ENCODE results near the gene ZXDB. TPM values are rescaled to one million over a fixed set of nuclear protein-coding genes. Genes with fewer than 3 reads are reported as not detected.
"Not testable (repeated sequence)": the region's sequence is repeated elsewhere in the genome, so short reads cannot be mapped to it uniquely, and the experiment has no call there.

The ZXDB gene
- total and polyA plus RNA-seq, 10 of the 15 experiments (the other 5 are each of a cell fraction or from before 2014, with no cell fraction given) = 0.47 to 8.1 (median 2.9) TPM

DNA sequence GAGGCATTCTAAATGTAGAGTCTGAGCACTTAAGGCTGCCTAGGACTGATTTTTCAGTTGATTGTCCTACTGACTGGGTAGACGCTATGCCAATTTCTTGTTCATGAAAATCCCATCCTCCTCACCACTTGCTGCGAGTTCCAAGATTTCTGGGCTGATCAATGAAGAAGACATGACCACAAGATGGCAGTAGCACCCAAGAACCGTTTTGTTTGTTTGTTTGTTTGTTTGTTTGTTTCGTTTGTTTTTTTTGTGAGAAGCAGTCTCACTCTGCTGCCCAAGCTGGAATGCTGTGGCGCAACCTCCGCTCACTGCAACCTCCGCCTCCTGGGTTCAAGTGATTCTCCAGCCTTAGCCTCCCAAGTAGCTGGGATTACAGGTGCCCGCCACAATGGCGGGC is 8.9 kb upstream of the ZXDB start:
- H3K27me3 ChIP-seq (replicated peaks in 1 of 2; ENCODE audit: control insufficient read depth in 2 of 2, insufficient read depth in 2 of 2, low read length in 1 of 2); SMC1A ChIA-PET (ENCODE audit: uncharacterized antibody, unreplicated experiment); H3K4me3 ChIP-seq; H3K27ac ChIP-seq (ENCODE audit: control insufficient read depth, insufficient read depth); DNase-seq (ENCODE audit: low read depth, low spot score); intact Hi-C loops (cut with micrococcal nuclease; ENCODE audit: unreplicated experiment); H2AFZ ChIP-seq (ENCODE audit: control insufficient read depth, low read depth, low read length); POLR2A ChIA-PET; H3K36me3 ChIP-seq (ENCODE audit: control insufficient read depth in 2 of 2, insufficient read depth in 2 of 2, low read length in 1 of 2); H3K4me1 ChIP-seq (ENCODE audit: control insufficient read depth, insufficient read depth, low read length); H3K9me3 ChIP-seq (replicated peaks; ENCODE audit: control insufficient read depth, insufficient read depth, low read length); RAD21 ChIA-PET (ENCODE audit: unreplicated experiment); BruUV-seq (replicated peaks); FAIRE-seq; H3K4me2 ChIP-seq (ENCODE audit: control insufficient read depth, insufficient read depth); H4K20me1 ChIP-seq (ENCODE audit: control insufficient read depth, insufficient read depth); H3K9ac ChIP-seq (ENCODE audit: control insufficient read depth, insufficient read depth, low read length); H3K79me2 ChIP-seq (ENCODE audit: control insufficient read depth, insufficient read depth, low read length); ATAC-seq: not testable (repeated sequence)
- CTCF ChIA-PET = interaction anchor here (0.8 to 1.2 kb wide), 2 partner anchors 9 to 19 kb away, joined by 3 read pairs; no protein-coding TSS in a partner anchor
- WGBS (ENCODE audit: insufficient coverage, insufficient replicate concordance, low lambda C conversion rate, missing lambda C conversion rate) = 50% methylated on average over 9 of the region's 9 CpGs
- in situ Hi-C loops (cut with MboI) = loop anchor here (25.0 kb wide), 1 partner anchor 771 kb away; no protein-coding TSS in a partner anchor
- TF ChIP-seq CTCF (IDR thresholded peaks at IDR 0.05 in 2 of 3, conservative IDR thresholded peaks at IDR 0.05 in 1 of 3; ENCODE audit: control insufficient read depth in 2 of 3, extremely low read depth in 1 of 3, insufficient read depth in 1 of 3, low read depth in 3 of 3, low read length in 3 of 3) = peak; percentile 29 to 30 (median 29); a peak in 2 of 6 replicates

DNA sequence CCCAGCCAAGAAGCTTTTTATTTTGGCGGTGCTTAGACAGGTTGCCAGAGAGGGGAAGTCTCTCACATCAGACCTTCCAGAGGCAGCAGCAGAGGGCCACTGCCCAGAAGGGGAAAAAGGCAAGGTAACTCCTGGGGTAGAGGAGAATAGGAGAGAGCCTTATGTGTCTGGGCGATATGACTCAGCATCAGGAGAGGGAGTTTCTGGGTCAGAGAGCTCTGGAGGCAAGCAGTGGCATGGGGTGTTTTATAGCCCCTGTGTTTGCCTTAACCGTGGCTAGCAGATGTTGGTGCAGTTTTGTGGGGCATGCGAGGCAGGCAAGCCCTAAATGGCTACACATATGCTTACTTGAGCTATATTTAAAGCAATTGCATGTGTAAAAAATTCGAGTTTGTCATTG is 8.3 kb upstream of the ZXDB start:
- Histone ChIP-seq H3K9me3 (replicated peaks; ENCODE audit: control insufficient read depth, insufficient read depth, low read length) (no peaks in the 10 kb centered on the region), H3K4me2 (ENCODE audit: control insufficient read depth, insufficient read depth) (no peak overlapping the region), H4K20me1 (ENCODE audit: control insufficient read depth, insufficient read depth) (no peaks in the 10 kb centered on the region), H3K9ac (ENCODE audit: control insufficient read depth, insufficient read depth, low read length) (no peak overlapping the region), H3K36me3 (ENCODE audit: control insufficient read depth in 2 of 2, insufficient read depth in 2 of 2, low read length in 1 of 2) (no peaks in the 10 kb centered on the region), H2AFZ (ENCODE audit: control insufficient read depth, low read depth, low read length) (no peak overlapping the region), H3K4me1 (ENCODE audit: control insufficient read depth, insufficient read depth, low read length) (no peaks in the 10 kb centered on the region), H3K4me3 (no peak overlapping the region), H3K27me3 (replicated peaks in 1 of 2; ENCODE audit: control insufficient read depth in 2 of 2, insufficient read depth in 2 of 2, low read length in 1 of 2) (no peaks in the 10 kb centered on the region), H3K27ac (ENCODE audit: control insufficient read depth, insufficient read depth) (no peak overlapping the region), H3K79me2 (ENCODE audit: control insufficient read depth, insufficient read depth, low read length) (no peaks in the 10 kb centered on the region)
- ChIA-PET POLR2A (no interaction called here), SMC1A (ENCODE audit: uncharacterized antibody, unreplicated experiment) (no interaction called here), CTCF (interaction anchor here (0.8 to 1.2 kb wide), 2 partner anchors 9 to 19 kb away, joined by 3 read pairs; no protein-coding TSS in a partner anchor), RAD21 (ENCODE audit: unreplicated experiment) (no interaction called here)
- DNase-seq (ENCODE audit: low read depth, low spot score) = no peak
- BruUV-seq (replicated peaks) = no TSS peak
- intact Hi-C loops (cut with micrococcal nuclease; ENCODE audit: unreplicated experiment) = no loop called here
- WGBS (ENCODE audit: insufficient coverage, insufficient replicate concordance, low lambda C conversion rate, missing lambda C conversion rate) = 28% methylated on average over 5 of the region's 5 CpGs
- in situ Hi-C loops (cut with MboI) = loop anchor here (25.0 kb wide), 1 partner anchor 771 kb away; no protein-coding TSS in a partner anchor
- no peak for ATAC-seq
- FAIRE-seq = no peak
- TF ChIP-seq EP300 (IDR thresholded peaks at IDR 0.05; ENCODE audit: borderline replicate concordance in 1 of 2, control insufficient read depth in 1 of 2, low read depth in 2 of 2, low read length in 2 of 2) (no peak), MYC (IDR thresholded peaks at IDR 0.05; ENCODE audit: insufficient read depth, insufficient read length, insufficient replicate concordance, low read length, severe bottlenecking) (no peak), RELA (IDR thresholded peaks at IDR 0.05; ENCODE audit: borderline replicate concordance, partially characterized antibody) (no peak), ZNF274 (IDR thresholded peaks at IDR 0.05; ENCODE audit: insufficient read depth, insufficient read length) (no peak), ZBED1 (IDR thresholded peaks at IDR 0.05; ENCODE audit: borderline replicate concordance) (no peak), SUPT20H (IDR thresholded peaks at IDR 0.05; ENCODE audit: borderline replicate concordance, control insufficient read depth, low read depth, low read length) (no peak), SPI1 (IDR thresholded peaks at IDR 0.05; ENCODE audit: borderline replicate concordance, insufficient read depth, low read depth, low read length) (no peak), JUNB (IDR thresholded peaks at IDR 0.05) (no peak), CHD2 (IDR thresholded peaks at IDR 0.05; ENCODE audit: borderline replicate concordance, low read depth, low read length) (no peak), EED (IDR thresholded peaks at IDR 0.05; ENCODE audit: low read depth) (no peak), RELB (IDR thresholded peaks at IDR 0.05; ENCODE audit: low read depth) (no peak), RBBP5 (conservative IDR thresholded peaks at IDR 0.05) (no peak), ATF7 (IDR thresholded peaks at IDR 0.05; ENCODE audit: low read depth) (no peak), POLR2AphosphoS2 (IDR thresholded peaks at IDR 0.05; ENCODE audit: low read depth, low read length) (no peak)
